ENCODE results near the gene PTPRQ. TPM values are rescaled to one million over a fixed set of nuclear protein-coding genes. Genes with fewer than 3 reads are reported as not detected.

The PTPRQ gene
- total and polyA plus RNA-seq, 4 experiments from 2014 or later = not detected

GRCh38 chr12:80709811-80710726 lies 266.0 kb downstream of the PTPRQ start:
- H3K27ac Mint-ChIP-seq = no peak overlapping the region
- POLR2A ChIA-PET (ENCODE audit: partially characterized antibody) = no interaction called here
- peaks cover 6 to 8% of the 10 kb centered on the region in 2 donors for H3K27me3 Mint-ChIP-seq
- no peaks in the 10 kb centered on the region for H3K4me1 ChIP-seq (ENCODE audit: insufficient read depth, low read length)
- CTCF ChIA-PET (ENCODE audit: partially characterized antibody) = no interaction called here
- H3K9me3 Mint-ChIP-seq = peaks cover 0 to 32% (median 11%) of the 10 kb centered on the region in 8 donors
- H3K27ac ChIP-seq (ENCODE audit: low read depth, low read length) = no peak overlapping the region
- H3K4me3 ChIP-seq (ENCODE audit: low read length in 2 of 2) = no peak overlapping the region
- H3K36me3 Mint-ChIP-seq = no peaks in the 10 kb centered on the region
- H3K4me1 Mint-ChIP-seq = peaks cover 0 to 2% (median 0%) of the 10 kb centered on the region in 4 donors
- DNase-seq = no peak
- intact Hi-C loops (cut with micrococcal nuclease) = no loop called here
- no peaks in the 10 kb centered on the region for H3K27me3 ChIP-seq (ENCODE audit: insufficient read depth, low read length)
- H3K9me3 ChIP-seq (ENCODE audit: control insufficient read depth in 1 of 2, low read length in 2 of 2) = no peaks in the 10 kb centered on the region
- no peaks in the 10 kb centered on the region for H3K36me3 ChIP-seq (ENCODE audit: insufficient read depth, low read length)
- H3K4me3 Mint-ChIP-seq = no peak overlapping the region

- ChIA-PET POLR2A (ENCODE audit: partially characterized antibody) (no interaction called here), CTCF (ENCODE audit: partially characterized antibody) (no interaction called here)
- Mint-ChIP-seq H3K27ac (no peak overlapping the region), H3K36me3 (no peaks in the 10 kb centered on the region), H3K9me3 (peaks cover 0 to 32% (median 11%) of the 10 kb centered on the region in 8 donors), H3K27me3 (peaks cover 6 to 8% of the 10 kb centered on the region in 2 donors), H3K4me3 (peak overlapping the region in 1 of 8 donors; percentile 21), H3K4me1 (peaks cover 0 to 2% (median 0%) of the 10 kb centered on the region in 4 donors)
- Histone ChIP-seq H3K27me3 (ENCODE audit: insufficient read depth, low read length) (no peaks in the 10 kb centered on the region), H3K4me1 (ENCODE audit: insufficient read depth, low read length) (no peaks in the 10 kb centered on the region), H3K9me3 (ENCODE audit: control insufficient read depth in 1 of 2, low read length in 2 of 2) (no peaks in the 10 kb centered on the region), H3K27ac (ENCODE audit: low read depth, low read length) (no peak overlapping the region), H3K4me3 (ENCODE audit: low read length in 2 of 2) (no peak overlapping the region), H3K36me3 (ENCODE audit: insufficient read depth, low read length) (no peaks in the 10 kb centered on the region)
- no peak for DNase-seq
- intact Hi-C loops (cut with micrococcal nuclease) = no loop called here
Measured at GRCh38 chr12:80710727-80711449, 266.9 kb downstream of the PTPRQ start.

- Mint-ChIP-seq H3K36me3 (no peaks in the 10 kb centered on the region), H3K9me3 (peaks cover 0 to 31% (median 11%) of the 10 kb centered on the region in 8 donors), H3K27me3 (peaks cover 6 to 9% of the 10 kb centered on the region in 2 donors), H3K4me1 (peaks cover 0 to 2% (median 0%) of the 10 kb centered on the region in 4 donors), H3K27ac (no peak overlapping the region), H3K4me3 (no peak overlapping the region)
- Histone ChIP-seq H3K36me3 (ENCODE audit: insufficient read depth, low read length) (no peaks in the 10 kb centered on the region), H3K9me3 (ENCODE audit: control insufficient read depth in 1 of 2, low read length in 2 of 2) (no peaks in the 10 kb centered on the region), H3K27me3 (ENCODE audit: insufficient read depth, low read length) (no peaks in the 10 kb centered on the region), H3K4me1 (ENCODE audit: insufficient read depth, low read length) (no peaks in the 10 kb centered on the region), H3K27ac (ENCODE audit: low read depth, low read length) (no peak overlapping the region), H3K4me3 (ENCODE audit: low read length in 2 of 2) (no peak overlapping the region)
- intact Hi-C loops (cut with micrococcal nuclease) = no loop called here
- DNase-seq = no peak
- ChIA-PET CTCF (ENCODE audit: partially characterized antibody) (no interaction called here), POLR2A (ENCODE audit: partially characterized antibody) (no interaction called here)
Measured at GRCh38 chr12:80711866-80712265, 267.8 kb downstream of the PTPRQ start.

- Mint-ChIP-seq H3K27me3 (peaks cover 3 to 6% of the 10 kb centered on the region in 2 donors), H3K9me3 (peaks cover 0 to 26% (median 11%) of the 10 kb centered on the region in 8 donors), H3K4me3 (no peak overlapping the region), H3K4me1 (peaks cover 0 to 2% (median 0%) of the 10 kb centered on the region in 4 donors), H3K36me3 (no peaks in the 10 kb centered on the region), H3K27ac (no peak overlapping the region)
- ChIA-PET CTCF (ENCODE audit: partially characterized antibody) (no interaction called here), POLR2A (ENCODE audit: partially characterized antibody) (no interaction called here)
- no peak for DNase-seq
- H3K9me3 ChIP-seq (ENCODE audit: control insufficient read depth in 1 of 2, low read length in 2 of 2) = no peaks in the 10 kb centered on the region
- no peak overlapping the region for H3K4me3 ChIP-seq (ENCODE audit: low read length in 2 of 2)
- H3K4me1 ChIP-seq (ENCODE audit: insufficient read depth, low read length) = no peaks in the 10 kb centered on the region
- intact Hi-C loops (cut with micrococcal nuclease) = no loop called here
- H3K36me3 ChIP-seq (ENCODE audit: insufficient read depth, low read length) = no peaks in the 10 kb centered on the region
- no peak overlapping the region for H3K27ac ChIP-seq (ENCODE audit: low read depth, low read length)
- H3K27me3 ChIP-seq (ENCODE audit: insufficient read depth, low read length) = no peaks in the 10 kb centered on the region
Measured at GRCh38 chr12:80712866-80713265, 268.8 kb downstream of the PTPRQ start.

- no peaks in the 10 kb centered on the region for H3K36me3 Mint-ChIP-seq
- no peaks in the 10 kb centered on the region for H3K9me3 ChIP-seq (ENCODE audit: control insufficient read depth in 1 of 2, low read length in 2 of 2)
- H3K27ac ChIP-seq (ENCODE audit: low read depth, low read length) = no peak overlapping the region
- no peaks in the 10 kb centered on the region for H3K27me3 ChIP-seq (ENCODE audit: insufficient read depth, low read length)
- intact Hi-C loops (cut with micrococcal nuclease) = no loop called here
- no peaks in the 10 kb centered on the region for H3K36me3 ChIP-seq (ENCODE audit: insufficient read depth, low read length)
- POLR2A ChIA-PET (ENCODE audit: partially characterized antibody) = no interaction called here
- H3K27me3 Mint-ChIP-seq = peaks cover 3 to 6% of the 10 kb centered on the region in 2 donors
- DNase-seq = no peak
- no peak overlapping the region for H3K4me3 ChIP-seq (ENCODE audit: low read length in 2 of 2)
- no peak overlapping the region for H3K27ac Mint-ChIP-seq
- CTCF ChIA-PET (ENCODE audit: partially characterized antibody) = no interaction called here
- no peak overlapping the region for H3K4me3 Mint-ChIP-seq
- peaks cover 0 to 2% (median 0%) of the 10 kb centered on the region in 4 donors for H3K4me1 Mint-ChIP-seq
- H3K4me1 ChIP-seq (ENCODE audit: insufficient read depth, low read length) = no peaks in the 10 kb centered on the region
- H3K9me3 Mint-ChIP-seq = peaks cover 0 to 26% (median 11%) of the 10 kb centered on the region in 8 donors
Measured at GRCh38 chr12:80713419-80713818, 269.4 kb downstream of the PTPRQ start.

GRCh38 chr12:80714055-80714454 lies 270.0 kb downstream of the PTPRQ start:
- Histone ChIP-seq H3K4me1 (ENCODE audit: insufficient read depth, low read length) (no peaks in the 10 kb centered on the region), H3K27me3 (ENCODE audit: insufficient read depth, low read length) (no peaks in the 10 kb centered on the region), H3K27ac (ENCODE audit: low read depth, low read length) (no peak overlapping the region), H3K36me3 (ENCODE audit: insufficient read depth, low read length) (no peaks in the 10 kb centered on the region), H3K9me3 (ENCODE audit: control insufficient read depth in 1 of 2, low read length in 2 of 2) (no peaks in the 10 kb centered on the region), H3K4me3 (ENCODE audit: low read length in 2 of 2) (no peak overlapping the region)
- Mint-ChIP-seq H3K27ac (no peak overlapping the region), H3K4me1 (no peaks in the 10 kb centered on the region), H3K9me3 (peaks cover 0 to 20% (median 10%) of the 10 kb centered on the region in 8 donors), H3K4me3 (no peak overlapping the region), H3K36me3 (no peaks in the 10 kb centered on the region), H3K27me3 (peaks cover 3 to 6% of the 10 kb centered on the region in 2 donors)
- DNase-seq = no peak
- ChIA-PET CTCF (ENCODE audit: partially characterized antibody) (no interaction called here), POLR2A (ENCODE audit: partially characterized antibody) (no interaction called here)
- intact Hi-C loops (cut with micrococcal nuclease) = no loop called here

GRCh38 chr12:80714846-80715245 lies 270.8 kb downstream of the PTPRQ start:
- intact Hi-C loops (cut with micrococcal nuclease) = no loop called here
- Histone ChIP-seq H3K4me1 (ENCODE audit: insufficient read depth, low read length) (no peaks in the 10 kb centered on the region), H3K27ac (ENCODE audit: low read depth, low read length) (no peak overlapping the region)

More at GRCh38 chr12:80714846-80715245, 270.8 kb downstream of the PTPRQ start:
- no peak for DNase-seq
- Mint-ChIP-seq H3K4me1 (no peaks in the 10 kb centered on the region), H3K27ac (no peak overlapping the region), H3K27me3 (peaks cover 3 to 6% of the 10 kb centered on the region in 2 donors), H3K4me3 (no peak overlapping the region), H3K36me3 (no peaks in the 10 kb centered on the region), H3K9me3 (peaks cover 0 to 19% (median 10%) of the 10 kb centered on the region in 8 donors)
- no peaks in the 10 kb centered on the region for H3K9me3 ChIP-seq (ENCODE audit: control insufficient read depth in 1 of 2, low read length in 2 of 2)
- H3K27me3 ChIP-seq (ENCODE audit: insufficient read depth, low read length) = no peaks in the 10 kb centered on the region
- ChIA-PET POLR2A (ENCODE audit: partially characterized antibody) (no interaction called here), CTCF (ENCODE audit: partially characterized antibody) (no interaction called here)
- no peak overlapping the region for H3K4me3 ChIP-seq (ENCODE audit: low read length in 2 of 2)
- no peaks in the 10 kb centered on the region for H3K36me3 ChIP-seq (ENCODE audit: insufficient read depth, low read length)

All from CD4-positive, alpha-beta memory T cell (primary cell).